WERI-Rb-1 (cell line): ENCODE data around the gene NRXN3.

Experiments
- DNase-seq: peaks from one replicate; pipeline ENCODE4 v3.0.0-alpha.2; 2020
- H3K27ac ChIP-seq: fragments of 250-450 bp; sonication (Bioruptor Pico); 2 replicates; pipeline ENCODE4 v1.5.1; 2020; ENCODE audit warnings: mild to moderate bottlenecking, moderate library complexity
- H3K27me3 ChIP-seq: fragments of 250-450 bp; sonication (Bioruptor Pico); 2 replicates; pipeline ENCODE4 v1.5.1; 2021; ENCODE audit warnings: mild to moderate bottlenecking, low read depth, moderate library complexity; ENCODE audit not compliant: insufficient read depth, severe bottlenecking
- H3K36me3 ChIP-seq: fragments of 250-450 bp; sonication (Bioruptor Pico); 2 replicates; pipeline ENCODE4 v1.5.1; 2020; ENCODE audit warnings: mild to moderate bottlenecking, moderate library complexity
- H3K4me3 ChIP-seq: 2 replicates; pipeline ENCODE4 v1.5.1; 2011; ENCODE audit warnings: low read depth, mild to moderate bottlenecking, control low read depth, low read length
- H3K9me3 ChIP-seq: fragments of 250-450 bp; sonication (Bioruptor Pico); 2 replicates; pipeline ENCODE4 v1.5.1; 2021; ENCODE audit warnings: mild to moderate bottlenecking, moderate library complexity; ENCODE audit not compliant: severe bottlenecking
- CTCF ChIP-seq: IDR thresholded peaks from 2 replicates; pipeline ENCODE4 v1.5.1; 2011; ENCODE audit warnings: low read depth, mild to moderate bottlenecking, control low read depth, inconsistent platforms, low read length

Gene NRXN3

GRCh38 chr14:78298298-78298697 lies 128.1 kb downstream of the NRXN3 start:
- Histone ChIP-seq H3K27me3 (no peaks in the 10 kb centered on the region), H3K36me3 (no peaks in the 10 kb centered on the region), H3K27ac (no peak overlapping the region), H3K4me3 (no peak overlapping the region), H3K9me3 (no peaks in the 10 kb centered on the region)
- DNase-seq = no peak
- no peak for TF ChIP-seq CTCF

- no peak for TF ChIP-seq CTCF
- H3K27ac ChIP-seq = no peak overlapping the region
Observed at GRCh38 chr14:78302841-78303240, 132.7 kb downstream of the NRXN3 start.

GRCh38 chr14:78307671-78308070 lies 137.5 kb downstream of the NRXN3 start:
- Histone ChIP-seq H3K27me3 (no peaks in the 10 kb centered on the region), H3K4me3 (no peak overlapping the region), H3K9me3 (no peaks in the 10 kb centered on the region), H3K27ac (peak overlapping the region; percentile 37; the same call in 1 of the 2 replicates), H3K36me3 (no peaks in the 10 kb centered on the region)
- TF ChIP-seq CTCF = no peak
- no peak for DNase-seq

More at GRCh38 chr14:78302841-78303240, 132.7 kb downstream of the NRXN3 start:
- DNase-seq = no peak
- no peak overlapping the region for H3K4me3 ChIP-seq
- H3K9me3 ChIP-seq = no peaks in the 10 kb centered on the region
- no peaks in the 10 kb centered on the region for H3K27me3 ChIP-seq
- no peaks in the 10 kb centered on the region for H3K36me3 ChIP-seq

GRCh38 chr14:78308079-78308478 lies 137.9 kb downstream of the NRXN3 start:
- Histone ChIP-seq H3K9me3 (no peaks in the 10 kb centered on the region), H3K27me3 (no peaks in the 10 kb centered on the region), H3K4me3 (no peak overlapping the region), H3K36me3 (no peaks in the 10 kb centered on the region), H3K27ac (no peak overlapping the region)
- no peak for DNase-seq
- no peak for TF ChIP-seq CTCF

GRCh38 chr14:78310272-78310671 lies 140.1 kb downstream of the NRXN3 start:
- Histone ChIP-seq H3K9me3 (no peaks in the 10 kb centered on the region), H3K27me3 (no peaks in the 10 kb centered on the region), H3K4me3 (no peak overlapping the region), H3K36me3 (no peaks in the 10 kb centered on the region), H3K27ac (no peak overlapping the region)
- no peak for DNase-seq
- no peak for TF ChIP-seq CTCF

- no peak for TF ChIP-seq CTCF
Observed at GRCh38 chr14:78313499-78313898, 143.3 kb downstream of the NRXN3 start.

More at GRCh38 chr14:78313499-78313898, 143.3 kb downstream of the NRXN3 start:
- no peaks in the 10 kb centered on the region for H3K9me3 ChIP-seq
- no peak for DNase-seq
- no peak overlapping the region for H3K27ac ChIP-seq
- H3K4me3 ChIP-seq = no peak overlapping the region
- H3K36me3 ChIP-seq = no peaks in the 10 kb centered on the region
- no peaks in the 10 kb centered on the region for H3K27me3 ChIP-seq
